ENCODE results near the gene PTGES2. TPM values are rescaled to one million over a fixed set of nuclear protein-coding genes. Genes with fewer than 3 reads are reported as not detected.
A peak's percentile ranks its signal among the peaks of the same experiment; 100 is the strongest.

PTGES2 gene
- total and polyA plus RNA-seq, 2 experiments from 2014 or later: 59.7 to 124 TPM

GRCh38 chr9:128094950-128095544, 32.5 kb downstream of the PTGES2 start:
- Histone ChIP-seq H3K27ac (ENCODE audit: low read depth) (peak overlapping the region; percentile 87; the same call in 1 of the 2 replicates), H3K4me1 (ENCODE audit: insufficient read depth) (peaks cover 19% of the 10 kb centered on the region)
- peaks cover 51% of the 10 kb centered on the region for H3K4me1 Mint-ChIP-seq

More at GRCh38 chr9:128094950-128095544, 32.5 kb downstream of the PTGES2 start:
- H3K4me3 ChIP-seq: no peak overlapping the region
- H3K36me3 ChIP-seq (ENCODE audit: insufficient read depth): no peaks in the 10 kb centered on the region; the same call in 1 of the 2 replicates
- H2AFZ ChIP-seq: no peak overlapping the region
- H3K79me2 ChIP-seq (replicated peaks; ENCODE audit: insufficient read depth): peaks cover 57% of the 10 kb centered on the region
- H3K9me2 ChIP-seq (ENCODE audit: insufficient read depth): no peaks in the 10 kb centered on the region
- H4K20me1 ChIP-seq (replicated peaks; ENCODE audit: insufficient read depth): peaks cover 10% of the 10 kb centered on the region
- no peak overlapping the region for H3K4me2 ChIP-seq
- TF ChIP-seq ZNF462 (CRISPR knock-in tag; IDR thresholded peaks at IDR 0.05): no peak
- TF ChIP-seq EZH2phosphoT487 (IDR thresholded peaks at IDR 0.05; ENCODE audit: unreplicated experiment): no peak
- TF ChIP-seq, protein P1, sequence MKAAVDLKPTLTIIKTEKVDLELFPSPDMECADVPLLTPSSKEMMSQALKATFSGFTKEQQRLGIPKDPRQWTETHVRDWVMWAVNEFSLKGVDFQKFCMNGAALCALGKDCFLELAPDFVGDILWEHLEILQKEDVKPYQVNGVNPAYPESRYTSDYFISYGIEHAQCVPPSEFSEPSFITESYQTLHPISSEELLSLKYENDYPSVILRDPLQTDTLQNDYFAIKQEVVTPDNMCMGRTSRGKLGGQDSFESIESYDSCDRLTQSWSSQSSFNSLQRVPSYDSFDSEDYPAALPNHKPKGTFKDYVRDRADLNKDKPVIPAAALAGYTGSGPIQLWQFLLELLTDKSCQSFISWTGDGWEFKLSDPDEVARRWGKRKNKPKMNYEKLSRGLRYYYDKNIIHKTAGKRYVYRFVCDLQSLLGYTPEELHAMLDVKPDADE (IDR thresholded peaks at IDR 0.05): no peak
- no peak for TF ChIP-seq CTCF (conservative IDR thresholded peaks at IDR 0.05; ENCODE audit: low read depth in 2 of 2)
- DNase-seq (ENCODE audit: low spot score) (no peak), ATAC-seq (no peak)
- no peaks in the 10 kb centered on the region for H3K9me3 Mint-ChIP-seq
- H3K27me3 Mint-ChIP-seq (ENCODE audit: insufficient read depth, low read depth, poor library complexity): peaks cover 23% of the 10 kb centered on the region
- H3K27me3 ChIP-seq (ENCODE audit: insufficient read depth): no peaks in the 10 kb centered on the region
- H3F3A ChIP-seq (replicated peaks; ENCODE audit: low read depth): peaks cover 17% of the 10 kb centered on the region; the same call in 1 of the 2 replicates
- H3K36me3 Mint-ChIP-seq (ENCODE audit: low read depth): no peaks in the 10 kb centered on the region; the same call in 2 of the 3 replicates
- no peak overlapping the region for H3K4me3 Mint-ChIP-seq
- no peak overlapping the region for H3K27ac Mint-ChIP-seq

All from GM23338 (cell line).